ENCODE data around the gene LRRC1. TPM values are rescaled to one million over a fixed set of nuclear protein-coding genes. Genes with fewer than 3 reads are reported as not detected.

LRRC1 gene
- total RNA-seq, 1 donor from 2014 or later: 7.5 TPM

- Mint-ChIP-seq H3K4me1 (ENCODE audit: unreplicated experiment) (peaks cover 35% of the 10 kb centered on the region), H3K4me3 (ENCODE audit: unreplicated experiment) (no peak overlapping the region), H3K9me3 (ENCODE audit: unreplicated experiment) (no peaks in the 10 kb centered on the region), H3K27me3 (ENCODE audit: unreplicated experiment) (peaks cover 3% of the 10 kb centered on the region), H3K36me3 (ENCODE audit: low read depth, unreplicated experiment) (no peaks in the 10 kb centered on the region), H3K27ac (ENCODE audit: unreplicated experiment) (no peak overlapping the region)
- no peak for TF ChIP-seq CTCF (IDR thresholded peaks at IDR 0.05; ENCODE audit: unreplicated experiment)
- no peak for DNase-seq (ENCODE audit: low spot score)
Observed at GRCh38 chr6:53808302-53808881, 13.6 kb downstream of the LRRC1 start.

- H3K9me3 Mint-ChIP-seq (ENCODE audit: unreplicated experiment): no peaks in the 10 kb centered on the region
- H3K4me1 Mint-ChIP-seq (ENCODE audit: unreplicated experiment): peaks cover 43% of the 10 kb centered on the region
- H3K27me3 Mint-ChIP-seq (ENCODE audit: unreplicated experiment): peaks cover 3% of the 10 kb centered on the region
Observed at GRCh38 chr6:53809691-53810090, 14.9 kb downstream of the LRRC1 start.

GRCh38 chr6:53811082-53811481, 16.3 kb downstream of the LRRC1 start:
- Mint-ChIP-seq H3K4me1 (ENCODE audit: unreplicated experiment) (peaks cover 46% of the 10 kb centered on the region), H3K27ac (ENCODE audit: unreplicated experiment) (no peak overlapping the region), H3K36me3 (ENCODE audit: low read depth, unreplicated experiment) (no peaks in the 10 kb centered on the region), H3K9me3 (ENCODE audit: unreplicated experiment) (no peaks in the 10 kb centered on the region), H3K27me3 (ENCODE audit: unreplicated experiment) (peaks cover 3% of the 10 kb centered on the region), H3K4me3 (ENCODE audit: unreplicated experiment) (no peak overlapping the region)
- TF ChIP-seq CTCF (IDR thresholded peaks at IDR 0.05; ENCODE audit: unreplicated experiment): no peak
- no peak for DNase-seq (ENCODE audit: low spot score)

More at GRCh38 chr6:53809691-53810090, 14.9 kb downstream of the LRRC1 start:
- Mint-ChIP-seq H3K27ac (ENCODE audit: unreplicated experiment) (no peak overlapping the region), H3K4me3 (ENCODE audit: unreplicated experiment) (no peak overlapping the region), H3K36me3 (ENCODE audit: low read depth, unreplicated experiment) (no peaks in the 10 kb centered on the region)
- no peak for DNase-seq (ENCODE audit: low spot score)
- no peak for TF ChIP-seq CTCF (IDR thresholded peaks at IDR 0.05; ENCODE audit: unreplicated experiment)

GRCh38 chr6:53811746-53812145, 16.9 kb downstream of the LRRC1 start:
- DNase-seq (ENCODE audit: low spot score): no peak
- H3K27me3 Mint-ChIP-seq (ENCODE audit: unreplicated experiment): peaks cover 3% of the 10 kb centered on the region
- H3K9me3 Mint-ChIP-seq (ENCODE audit: unreplicated experiment): no peaks in the 10 kb centered on the region
- TF ChIP-seq CTCF (IDR thresholded peaks at IDR 0.05; ENCODE audit: unreplicated experiment): no peak
- H3K27ac Mint-ChIP-seq (ENCODE audit: unreplicated experiment): no peak overlapping the region
- no peak overlapping the region for H3K4me3 Mint-ChIP-seq (ENCODE audit: unreplicated experiment)
- peaks cover 45% of the 10 kb centered on the region for H3K4me1 Mint-ChIP-seq (ENCODE audit: unreplicated experiment)
- no peaks in the 10 kb centered on the region for H3K36me3 Mint-ChIP-seq (ENCODE audit: low read depth, unreplicated experiment)

GRCh38 chr6:53813096-53813495, 18.3 kb downstream of the LRRC1 start:
- Mint-ChIP-seq H3K36me3 (ENCODE audit: low read depth, unreplicated experiment) (no peaks in the 10 kb centered on the region), H3K4me1 (ENCODE audit: unreplicated experiment) (peaks cover 41% of the 10 kb centered on the region), H3K4me3 (ENCODE audit: unreplicated experiment) (no peak overlapping the region), H3K27me3 (ENCODE audit: unreplicated experiment) (peaks cover 3% of the 10 kb centered on the region), H3K9me3 (ENCODE audit: unreplicated experiment) (no peaks in the 10 kb centered on the region), H3K27ac (ENCODE audit: unreplicated experiment) (no peak overlapping the region)
- no peak for DNase-seq (ENCODE audit: low spot score)
- TF ChIP-seq CTCF (IDR thresholded peaks at IDR 0.05; ENCODE audit: unreplicated experiment): no peak
